ENCODE measurements around the gene MYL11.
"Not testable (repeated sequence)": the region's sequence is repeated elsewhere in the genome, so short reads cannot be mapped to it uniquely, and the experiment has no call there.

MYL11 gene

DNA sequence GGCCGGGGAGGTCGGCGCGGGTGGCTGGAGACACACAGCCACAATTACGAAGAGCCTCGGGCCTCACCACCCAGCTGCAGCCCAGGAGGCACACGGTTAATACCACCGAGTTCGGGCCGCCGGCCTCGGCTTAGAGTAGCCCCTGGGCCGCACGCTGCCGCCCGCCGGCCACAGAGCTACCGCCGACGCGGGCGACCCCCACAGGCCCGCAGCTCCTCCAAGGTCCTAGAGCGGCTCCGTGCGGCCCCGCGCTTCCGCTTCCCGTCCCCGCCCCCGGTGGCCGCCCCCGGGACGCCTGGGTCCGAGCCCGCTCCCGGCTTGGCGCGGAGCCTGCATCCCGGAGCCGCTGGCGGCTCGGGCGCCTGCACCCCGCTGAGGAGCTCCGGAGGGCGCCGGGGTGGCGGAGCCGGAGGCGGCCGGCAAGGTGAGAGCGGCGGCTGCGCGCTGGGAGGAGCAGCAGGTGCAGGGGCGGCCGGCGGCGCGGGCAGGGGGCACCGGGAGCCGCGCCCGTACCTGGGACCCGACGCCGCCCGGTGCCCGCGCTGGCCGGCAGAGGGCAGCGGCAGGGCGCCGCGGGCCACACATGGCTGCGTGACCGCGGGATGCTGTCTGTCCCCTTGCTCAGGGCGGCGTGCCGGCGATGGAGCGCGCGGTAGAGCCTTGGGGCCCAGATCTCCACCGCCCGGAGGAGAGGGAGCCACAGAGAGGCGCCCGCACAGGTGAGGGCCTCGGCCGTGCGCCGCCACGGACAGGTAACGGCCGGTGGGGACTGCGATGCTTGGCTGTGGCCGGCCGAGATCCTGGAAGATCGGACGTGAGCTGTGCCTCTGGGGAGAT is 20.8 kb downstream of the MYL11 start, which contains the start of gene ZNF48:
Gene ZNF48 (plus strand): TSS at position 266 of the 837 bp plus-strand sequence. CDS start 375 bp downstream, at position 641.
- peak within 1 kb of the TSS; percentile 61 for H3K27ac ChIP-seq (ENCODE audit: insufficient read depth, low read length, poor library complexity, severe bottlenecking)
- H3K4me1 ChIP-seq (ENCODE audit: control insufficient read depth, insufficient read depth, low read length, poor library complexity, severe bottlenecking), result peaks cover 16% of the 10 kb centered on the region
- DNase-seq, result peak; percentile 19 to 36 (median 34)

DNA sequence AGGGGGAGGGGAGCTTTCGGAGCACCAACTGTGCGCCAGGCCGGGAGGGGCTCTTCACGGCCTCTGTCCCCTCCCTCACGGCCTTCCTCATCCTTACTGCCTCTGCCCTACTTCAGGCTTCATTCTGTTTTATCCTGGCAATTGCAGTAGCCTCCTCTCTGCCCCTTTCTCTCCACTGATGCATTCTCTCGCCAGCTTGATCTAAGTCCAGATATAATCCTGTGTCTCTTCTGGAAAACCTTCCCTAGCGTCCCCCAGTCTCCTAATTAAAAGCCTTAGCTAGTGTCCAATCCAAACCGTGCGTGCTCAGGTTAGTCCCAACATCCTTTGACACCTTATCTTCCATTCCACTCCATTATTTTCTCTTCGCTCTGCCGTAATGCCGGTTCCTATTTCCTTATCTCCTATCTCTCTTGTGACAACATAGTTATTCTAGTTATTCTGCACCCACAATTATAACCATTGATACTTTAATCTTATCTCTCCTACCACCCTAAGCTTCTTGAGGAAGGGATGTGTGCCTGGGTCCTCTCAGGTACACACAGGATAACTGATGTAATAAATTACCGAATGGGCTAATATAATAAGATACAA is 21.5 kb downstream of the MYL11 start:
- no peaks in the 10 kb centered on the region for H3K27me3 ChIP-seq (replicated peaks; ENCODE audit: control insufficient read depth, insufficient read depth, low read length, poor library complexity, severe bottlenecking)
- peak overlapping the region; percentile 71 for H3K4me3 ChIP-seq (ENCODE audit: insufficient read depth, low read depth, low read length, poor library complexity, severe bottlenecking)
- no peaks in the 10 kb centered on the region for H3K9me3 ChIP-seq (ENCODE audit: control insufficient read depth, low read length)
- H3K27ac ChIP-seq (ENCODE audit: insufficient read depth, low read length, poor library complexity, severe bottlenecking), result peak overlapping the region; percentile 61
- peaks cover 18% of the 10 kb centered on the region for H3K4me1 ChIP-seq (ENCODE audit: control insufficient read depth, insufficient read depth, low read length, poor library complexity, severe bottlenecking)
- peaks cover 14% of the 10 kb centered on the region for H3K36me3 ChIP-seq (ENCODE audit: control insufficient read depth, insufficient read depth, low read length)
- no peak for DNase-seq

More for the DNA sequence above, 20.8 kb downstream of the MYL11 start, which contains the start of gene ZNF48:
- Histone ChIP-seq H3K36me3 (ENCODE audit: control insufficient read depth, insufficient read depth, low read length) (peaks cover 14% of the 10 kb centered on the region), H3K4me3 (ENCODE audit: insufficient read depth, low read depth, low read length, poor library complexity, severe bottlenecking) (peak within 1 kb of the TSS; percentile 71), H3K27me3 (replicated peaks; ENCODE audit: control insufficient read depth, insufficient read depth, low read length, poor library complexity, severe bottlenecking) (no peaks in the 10 kb centered on the region), H3K9me3 (ENCODE audit: control insufficient read depth, low read length) (no peaks in the 10 kb centered on the region)

DNA sequence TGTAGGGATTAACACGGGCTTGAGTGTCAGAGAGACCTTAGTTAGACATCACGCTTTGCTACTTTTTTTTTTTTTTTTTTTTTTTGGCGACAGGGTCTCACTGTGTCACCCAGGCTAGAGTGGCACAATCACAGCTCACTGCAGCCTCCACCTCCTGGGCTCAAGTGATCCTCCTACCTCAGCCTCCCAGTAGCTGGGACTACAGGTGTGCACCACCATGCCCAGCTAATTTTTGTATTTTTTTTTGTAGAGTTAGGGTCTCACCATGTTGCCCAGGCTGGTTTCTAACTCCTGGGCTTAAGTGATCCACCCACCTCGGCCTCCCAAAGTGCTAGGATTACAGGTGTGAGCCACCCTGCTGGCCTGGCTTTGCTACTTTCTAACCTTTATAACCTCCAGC is 22.0 kb downstream of the MYL11 start:
- not testable (repeated sequence) for H3K27ac ChIP-seq (ENCODE audit: insufficient read depth, low read length, poor library complexity, severe bottlenecking); H3K4me3 ChIP-seq (ENCODE audit: insufficient read depth, low read depth, low read length, poor library complexity, severe bottlenecking); DNase-seq; H3K9me3 ChIP-seq (ENCODE audit: control insufficient read depth, low read length); H3K27me3 ChIP-seq (replicated peaks; ENCODE audit: control insufficient read depth, insufficient read depth, low read length, poor library complexity, severe bottlenecking)
- Histone ChIP-seq H3K4me1 (ENCODE audit: control insufficient read depth, insufficient read depth, low read length, poor library complexity, severe bottlenecking) (peaks cover 18% of the 10 kb centered on the region), H3K36me3 (ENCODE audit: control insufficient read depth, insufficient read depth, low read length) (peaks cover 14% of the 10 kb centered on the region)

DNA sequence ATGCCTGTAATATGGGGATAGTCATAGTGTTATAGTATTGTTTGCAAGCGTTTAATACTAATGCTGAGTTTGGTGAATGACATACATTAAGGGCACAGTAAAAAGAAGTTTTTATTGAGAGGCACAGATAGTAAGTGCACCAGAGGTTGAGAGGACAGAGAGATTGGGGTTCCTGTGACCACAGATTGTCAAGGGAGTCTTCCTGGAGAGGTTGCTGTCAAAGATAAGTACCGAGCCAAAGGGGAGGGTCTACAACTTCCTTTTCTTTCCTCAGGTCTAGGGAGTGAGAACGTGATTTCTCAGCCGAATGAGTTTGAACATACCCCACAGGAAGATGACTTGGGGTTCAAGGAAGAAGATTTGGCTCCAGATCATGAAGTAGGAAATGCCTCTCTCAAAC is 22.5 kb downstream of the MYL11 start:
- Histone ChIP-seq H3K9me3 (ENCODE audit: control insufficient read depth, low read length) (no peaks in the 10 kb centered on the region), H3K36me3 (ENCODE audit: control insufficient read depth, insufficient read depth, low read length) (peaks cover 14% of the 10 kb centered on the region), H3K4me1 (ENCODE audit: control insufficient read depth, insufficient read depth, low read length, poor library complexity, severe bottlenecking) (peaks cover 18% of the 10 kb centered on the region), H3K4me3 (ENCODE audit: insufficient read depth, low read depth, low read length, poor library complexity, severe bottlenecking) (no peak overlapping the region), H3K27me3 (replicated peaks; ENCODE audit: control insufficient read depth, insufficient read depth, low read length, poor library complexity, severe bottlenecking) (no peaks in the 10 kb centered on the region), H3K27ac (ENCODE audit: insufficient read depth, low read length, poor library complexity, severe bottlenecking) (no peak overlapping the region)
- DNase-seq, result no peak

DNA sequence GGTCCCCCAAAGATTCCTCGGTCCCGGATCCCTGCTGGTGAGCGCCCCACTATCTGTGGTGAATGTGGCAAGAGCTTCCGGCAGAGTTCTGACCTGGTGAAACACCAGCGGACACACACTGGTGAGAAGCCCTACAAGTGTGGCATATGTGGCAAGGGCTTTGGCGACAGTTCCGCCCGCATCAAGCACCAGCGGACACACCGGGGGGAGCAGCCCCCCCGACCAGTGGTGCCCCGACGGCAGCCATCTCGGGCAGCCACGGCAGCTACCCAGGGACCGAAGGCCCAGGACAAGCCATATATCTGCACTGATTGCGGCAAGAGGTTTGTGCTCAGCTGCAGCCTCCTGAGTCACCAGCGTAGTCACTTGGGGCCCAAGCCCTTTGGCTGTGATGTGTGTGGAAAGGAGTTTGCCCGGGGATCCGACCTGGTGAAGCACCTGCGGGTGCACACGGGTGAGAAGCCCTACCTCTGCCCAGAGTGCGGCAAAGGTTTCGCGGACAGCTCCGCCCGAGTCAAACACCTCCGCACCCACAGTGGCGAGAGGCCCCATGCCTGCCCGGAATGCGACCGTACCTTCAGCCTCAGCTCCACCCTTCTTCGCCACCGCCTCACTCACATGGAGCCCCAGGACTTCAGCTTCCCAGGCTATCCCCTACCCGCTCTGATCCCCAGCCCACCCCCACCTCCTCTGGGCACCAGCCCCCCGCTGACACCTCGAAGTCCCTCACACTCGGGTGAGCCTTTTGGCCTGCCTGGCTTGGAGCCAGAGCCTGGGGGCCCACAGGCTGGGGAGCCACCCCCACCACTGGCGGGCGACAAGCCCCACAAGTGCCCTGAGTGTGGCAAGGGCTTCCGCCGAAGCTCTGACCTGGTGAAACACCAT is 23.4 kb downstream of the MYL11 start:
- Histone ChIP-seq H3K27ac (ENCODE audit: insufficient read depth, low read length, poor library complexity, severe bottlenecking) (no peak overlapping the region), H3K9me3 (ENCODE audit: control insufficient read depth, low read length) (no peaks in the 10 kb centered on the region), H3K4me3 (ENCODE audit: insufficient read depth, low read depth, low read length, poor library complexity, severe bottlenecking) (no peak overlapping the region), H3K36me3 (ENCODE audit: control insufficient read depth, insufficient read depth, low read length) (peaks cover 14% of the 10 kb centered on the region), H3K27me3 (replicated peaks; ENCODE audit: control insufficient read depth, insufficient read depth, low read length, poor library complexity, severe bottlenecking) (no peaks in the 10 kb centered on the region), H3K4me1 (ENCODE audit: control insufficient read depth, insufficient read depth, low read length, poor library complexity, severe bottlenecking) (peaks cover 18% of the 10 kb centered on the region)
- no peak for DNase-seq

DNA sequence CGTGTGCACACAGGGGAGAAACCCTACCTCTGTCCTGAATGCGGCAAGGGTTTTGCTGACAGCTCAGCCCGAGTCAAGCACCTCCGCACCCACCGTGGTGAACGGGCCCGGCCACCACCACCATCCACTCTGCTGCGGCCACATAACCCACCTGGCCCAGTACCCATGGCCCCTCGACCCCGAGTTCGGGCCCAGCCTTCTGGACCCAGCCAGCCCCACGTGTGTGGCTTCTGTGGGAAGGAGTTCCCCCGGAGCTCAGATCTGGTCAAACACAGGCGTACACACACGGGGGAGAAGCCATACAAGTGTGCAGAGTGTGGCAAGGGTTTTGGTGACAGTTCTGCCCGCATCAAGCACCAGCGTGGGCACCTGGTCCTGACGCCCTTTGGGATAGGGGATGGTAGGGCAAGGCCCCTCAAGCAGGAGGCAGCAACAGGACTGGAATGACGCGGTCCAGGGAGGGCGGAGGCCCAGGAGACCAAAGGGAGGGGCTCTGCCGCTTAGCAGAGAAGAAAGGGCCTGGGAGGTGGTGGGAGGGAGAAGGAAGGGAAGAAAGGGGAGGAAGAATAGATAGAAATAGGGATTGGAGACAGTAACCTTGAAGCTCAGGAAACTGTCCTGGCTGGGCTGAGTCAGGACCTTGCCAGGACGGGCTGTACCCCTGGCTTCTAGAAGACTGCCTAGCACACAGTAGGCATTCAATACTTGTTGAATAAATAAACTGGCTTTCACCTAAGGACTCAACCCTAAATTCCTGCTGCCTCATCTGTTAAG is 24.2 kb downstream of the MYL11 start:
- H3K9me3 ChIP-seq (ENCODE audit: control insufficient read depth, low read length), result no peaks in the 10 kb centered on the region
- H3K36me3 ChIP-seq (ENCODE audit: control insufficient read depth, insufficient read depth, low read length), result peaks cover 14% of the 10 kb centered on the region
- no peak overlapping the region for H3K4me3 ChIP-seq (ENCODE audit: insufficient read depth, low read depth, low read length, poor library complexity, severe bottlenecking)
- peaks cover 18% of the 10 kb centered on the region for H3K4me1 ChIP-seq (ENCODE audit: control insufficient read depth, insufficient read depth, low read length, poor library complexity, severe bottlenecking)
- no peak for DNase-seq
- no peaks in the 10 kb centered on the region for H3K27me3 ChIP-seq (replicated peaks; ENCODE audit: control insufficient read depth, insufficient read depth, low read length, poor library complexity, severe bottlenecking)
- peak overlapping the region; percentile 30 for H3K27ac ChIP-seq (ENCODE audit: insufficient read depth, low read length, poor library complexity, severe bottlenecking)

DNA sequence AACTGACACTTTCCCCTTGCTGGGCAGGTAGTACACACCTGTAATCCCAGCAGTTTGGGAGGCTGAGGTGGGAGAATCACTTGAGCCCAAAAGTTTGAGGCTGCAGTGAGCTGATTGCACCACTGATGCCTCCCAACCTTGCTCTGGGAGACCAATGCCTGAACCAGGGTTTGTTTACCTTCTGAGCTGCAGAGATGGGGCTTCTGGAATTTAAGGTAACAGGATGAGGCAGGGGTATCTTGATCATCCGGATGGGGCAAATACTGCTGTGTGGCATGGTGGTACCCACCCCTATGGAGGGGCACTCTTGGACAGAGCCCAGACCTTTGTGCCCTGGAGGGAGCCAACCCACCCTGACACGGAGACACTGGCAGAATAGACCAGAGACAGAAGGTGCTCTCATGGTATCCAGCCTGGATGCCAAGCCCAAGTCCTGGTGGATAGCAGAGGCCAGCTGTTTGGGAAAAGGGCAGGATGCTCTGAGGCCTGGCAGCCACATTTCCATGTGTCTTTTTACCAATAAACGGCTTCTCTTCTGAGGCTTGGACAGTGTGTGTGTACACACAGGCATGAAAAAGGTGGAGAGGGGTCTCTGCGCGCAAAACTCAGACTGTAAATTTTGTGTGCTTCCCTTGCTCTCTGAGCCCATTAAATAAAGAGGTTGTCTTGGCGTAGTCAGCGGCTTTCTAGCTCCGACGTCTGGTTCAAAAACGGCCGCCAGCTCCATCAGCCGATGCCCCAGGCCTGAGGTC is 25.0 kb downstream of the MYL11 start:
- Histone ChIP-seq H3K27me3 (replicated peaks; ENCODE audit: control insufficient read depth, insufficient read depth, low read length, poor library complexity, severe bottlenecking) (no peaks in the 10 kb centered on the region), H3K36me3 (ENCODE audit: control insufficient read depth, insufficient read depth, low read length) (peaks cover 14% of the 10 kb centered on the region), H3K27ac (ENCODE audit: insufficient read depth, low read length, poor library complexity, severe bottlenecking) (peak overlapping the region; percentile 30), H3K4me1 (ENCODE audit: control insufficient read depth, insufficient read depth, low read length, poor library complexity, severe bottlenecking) (peaks cover 18% of the 10 kb centered on the region), H3K4me3 (ENCODE audit: insufficient read depth, low read depth, low read length, poor library complexity, severe bottlenecking) (peak overlapping the region; percentile 75), H3K9me3 (ENCODE audit: control insufficient read depth, low read length) (no peaks in the 10 kb centered on the region)
- DNase-seq, result no peak

DNA sequence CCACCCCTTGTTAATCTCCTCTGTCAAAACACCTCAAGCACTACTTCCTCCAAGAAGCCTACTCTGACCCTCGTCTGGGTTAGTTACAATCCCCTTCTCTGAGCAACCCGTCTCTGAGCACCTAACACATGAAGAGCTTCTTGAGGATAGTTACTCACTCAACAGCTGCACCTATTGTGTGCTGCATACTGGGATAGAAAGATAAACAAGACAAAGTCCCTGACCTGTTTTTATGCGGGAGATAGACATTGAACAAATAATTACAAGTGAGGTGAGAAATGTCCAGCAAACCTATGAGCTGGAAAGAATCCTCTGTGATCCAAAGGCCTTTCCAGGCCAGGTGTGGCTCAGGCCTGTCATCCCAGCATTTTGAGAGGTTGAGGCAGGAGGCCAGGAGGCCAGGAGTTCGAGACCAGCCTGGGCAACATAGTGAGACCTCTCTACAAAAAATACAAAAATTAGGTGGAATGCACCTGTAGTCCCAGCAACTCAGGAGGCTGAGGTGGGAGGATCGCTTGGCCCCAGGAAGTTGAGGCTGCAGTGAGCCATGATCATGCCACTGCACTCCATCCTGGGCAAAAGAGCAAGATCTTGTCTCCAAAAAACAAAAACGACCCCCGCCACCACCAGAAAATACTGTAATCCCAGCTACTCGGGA is 27.3 kb downstream of the MYL11 start:
- Histone ChIP-seq H3K4me3 (ENCODE audit: insufficient read depth, low read depth, low read length, poor library complexity, severe bottlenecking) (no peak overlapping the region), H3K4me1 (ENCODE audit: control insufficient read depth, insufficient read depth, low read length, poor library complexity, severe bottlenecking) (peaks cover 14% of the 10 kb centered on the region), H3K36me3 (ENCODE audit: control insufficient read depth, insufficient read depth, low read length) (peaks cover 14% of the 10 kb centered on the region)

More for the DNA sequence above, 27.3 kb downstream of the MYL11 start:
- no peaks in the 10 kb centered on the region for H3K9me3 ChIP-seq (ENCODE audit: control insufficient read depth, low read length)
- no peak overlapping the region for H3K27ac ChIP-seq (ENCODE audit: insufficient read depth, low read length, poor library complexity, severe bottlenecking)
- DNase-seq, result no peak
- H3K27me3 ChIP-seq (replicated peaks; ENCODE audit: control insufficient read depth, insufficient read depth, low read length, poor library complexity, severe bottlenecking), result no peaks in the 10 kb centered on the region

All from effector memory CD4-positive, alpha-beta T cell (primary cell).